Adrenal gland (tissue), 12 donors: ENCODE results near the gene CBL. TPM values are rescaled to one million over a fixed set of nuclear protein-coding genes. Genes with fewer than 3 reads are reported as not detected.

Source experiments
- DNase-seq, 7 donors: peaks; one replicate each; pipeline ENCODE4 v3.0.0-alpha.2; 2019 to 2020
- H3K27ac ChIP-seq, 5 donors: fragments of 200-600 bp; sonication (generic) in 4 of 5; 1 replicate in 3 of 5; 2 replicates in 2 of 5; pipeline versions ENCODE4 v1.5.1 to v1.8.0; 2016 to 2020; ENCODE audit warnings: mild to moderate bottlenecking in 1 of 5
- H3K27me3 ChIP-seq: fragments of 200-600 bp; 2 replicates; pipeline ENCODE4 v1.8.0; 2021
- H3K36me3 ChIP-seq, 2 donors: fragments of 200-600 bp; replicated peaks in 1 of 2; 1 replicate in 1 of 2; 2 replicates in 1 of 2; pipeline versions ENCODE4 v1.5.1 to v1.8.0; 2018 to 2022
- H3K4me1 ChIP-seq, 2 donors: fragments of 200-600 bp; replicated peaks in 1 of 2; 1 replicate in 1 of 2; 2 replicates in 1 of 2; pipeline versions ENCODE4 v1.5.1 to v1.8.0; 2018 to 2021
- H3K4me3 ChIP-seq, 4 donors: fragments of 200-600 bp; sonication (generic) in 3 of 4; one replicate each; pipeline ENCODE4 v1.5.1; 2016 to 2018
- H3K9me3 ChIP-seq, 3 donors: fragments of 200-600 bp; sonication (generic) in 1 of 3; replicated peaks in 1 of 3; 1 replicate in 2 of 3; 2 replicates in 1 of 3; pipeline versions ENCODE4 v1.5.1 to v1.8.0; 2016 to 2021
- POLR2A ChIP-seq, 2 donors: fragments of 450-650 bp; IDR thresholded peaks; one replicate each; pipeline ENCODE4 v1.6.1; 2017; ENCODE audit warnings: antibody characterized with exemption in 2 of 2, mild to moderate bottlenecking in 2 of 2, moderate library complexity in 1 of 2
- WGBS, 4 donors: extraction: QIAGEN DNeasy Blood & Tissue Kit in 2 of 4; methylation state at CpG; one replicate each; pipeline versions ENCODE4 v1.1.5 to v1.1.7; 2013 to 2017; 5-methylcytosine and 5-hydroxymethylcytosine counted together
- intact Hi-C, 2 donors: fragments of 100-400 bp; cut with DNase I; formaldehyde crosslinking; loops; one replicate each; pipeline versions ENCODE4 v1.14.1 to v1.15.0; 2022 to 2023
- polyA plus RNA-seq, 3 donors: library from polyadenylated mRNA; stranded (reverse); fragments of 200-250 nt in 2 of 3; fragments of 350-450 nt in 1 of 3; fragmentation: Illumina TruSeq in 1 of 3; extraction: RNeasy Lipid Tissue Mini Kit (QIAGEN cat#74804) in 1 of 3; gene quantifications; one replicate each; pipeline ENCODE4 v1.2.3, GENCODE V29; 2013 to 2014
- total RNA-seq, 9 donors: library from RNA; depleted of rRNA in 4 of 9; stranded (reverse); fragments of >200 nt in 4 of 9; fragments of 120-200 nt in 1 of 9; fragmentation: NEBNext Ultra II Directional in 1 of 9; extraction: Animal tissue kit (Norgen Biotek cat#: 25700) in 1 of 9; gene quantifications; one replicate each; pipeline versions ENCODE4 v1.1.0 to v1.2.4, GENCODE V29; 2013 to 2023
- TF ChIP-seq, protein P1 (sequence below), 6 experiments: fragments of 450-650 bp in 4 of 6; fragments of 200-600 bp in 2 of 6; sonication (generic) in 1 of 6; IDR thresholded peaks; 1 replicate in 5 of 6; 2 replicates in 1 of 6; pipeline versions ENCODE4 v1.5.1 to v1.8.0; 2016 to 2021; ENCODE audit warnings: antibody characterized with exemption in 6 of 6, mild to moderate bottlenecking in 2 of 6, moderate library complexity in 1 of 6
- donor health status: healthy with polysubstance abuse.
- donor health status: Bipolar disorder and iron deficiency.
- donor health status: DM: yes; HTN: yes; CAD: no.
- donor health status: DM: no; HTN: no; CAD: no.
- donor health status: DM: no; HTN: no; CAD: no.
- donor health status: DM: yes; HTN: yes; CAD: no.

CBL gene
- total and polyA plus RNA-seq, 12 donors: 4.9 to 21.9 (median 13.5) TPM

DNA sequence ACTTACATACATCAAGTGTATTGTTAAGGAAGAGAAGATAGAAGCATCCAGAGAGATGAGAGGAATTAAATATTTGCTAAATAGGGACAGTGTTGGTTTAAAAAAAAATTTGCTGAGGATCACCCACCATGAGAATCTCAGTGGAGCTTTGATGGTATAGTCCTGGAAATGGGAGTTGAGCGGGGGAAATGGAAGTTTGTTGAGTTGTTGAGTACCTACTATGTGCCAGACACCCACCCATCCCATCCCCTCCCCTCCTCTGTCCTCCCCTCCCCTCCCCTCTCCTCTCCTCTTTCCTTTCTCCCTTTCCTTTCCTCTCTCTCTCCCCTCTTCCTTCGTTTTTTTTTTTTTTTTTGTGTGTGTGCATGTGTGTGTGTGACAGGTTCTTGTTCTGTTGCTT, 145.1 kb downstream of the CBL start:
- Histone ChIP-seq H3K27ac (no peak overlapping the region), H3K4me1 (peaks cover 3 to 7% of the 10 kb centered on the region in 2 donors), H3K27me3 (no peaks in the 10 kb centered on the region), H3K9me3 (no peaks in the 10 kb centered on the region), H3K36me3 (no peaks in the 10 kb centered on the region), H3K4me3 (no peak overlapping the region)
- intact Hi-C loops: loop anchor here in 1 of 2 donors (10.0 kb wide), 1 partner anchor 124 kb away; no protein-coding TSS in a partner anchor
- TF ChIP-seq POLR2A (IDR thresholded peaks at IDR 0.05): no peak
- TF ChIP-seq, protein P1, sequence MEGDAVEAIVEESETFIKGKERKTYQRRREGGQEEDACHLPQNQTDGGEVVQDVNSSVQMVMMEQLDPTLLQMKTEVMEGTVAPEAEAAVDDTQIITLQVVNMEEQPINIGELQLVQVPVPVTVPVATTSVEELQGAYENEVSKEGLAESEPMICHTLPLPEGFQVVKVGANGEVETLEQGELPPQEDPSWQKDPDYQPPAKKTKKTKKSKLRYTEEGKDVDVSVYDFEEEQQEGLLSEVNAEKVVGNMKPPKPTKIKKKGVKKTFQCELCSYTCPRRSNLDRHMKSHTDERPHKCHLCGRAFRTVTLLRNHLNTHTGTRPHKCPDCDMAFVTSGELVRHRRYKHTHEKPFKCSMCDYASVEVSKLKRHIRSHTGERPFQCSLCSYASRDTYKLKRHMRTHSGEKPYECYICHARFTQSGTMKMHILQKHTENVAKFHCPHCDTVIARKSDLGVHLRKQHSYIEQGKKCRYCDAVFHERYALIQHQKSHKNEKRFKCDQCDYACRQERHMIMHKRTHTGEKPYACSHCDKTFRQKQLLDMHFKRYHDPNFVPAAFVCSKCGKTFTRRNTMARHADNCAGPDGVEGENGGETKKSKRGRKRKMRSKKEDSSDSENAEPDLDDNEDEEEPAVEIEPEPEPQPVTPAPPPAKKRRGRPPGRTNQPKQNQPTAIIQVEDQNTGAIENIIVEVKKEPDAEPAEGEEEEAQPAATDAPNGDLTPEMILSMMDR (IDR thresholded peaks at IDR 0.05): no peak
- DNase-seq: no peak
- WGBS, 4 donors: 44 to 94% (median 49%) methylated on average over 1 to 2 of the region's 2 CpGs

DNA sequence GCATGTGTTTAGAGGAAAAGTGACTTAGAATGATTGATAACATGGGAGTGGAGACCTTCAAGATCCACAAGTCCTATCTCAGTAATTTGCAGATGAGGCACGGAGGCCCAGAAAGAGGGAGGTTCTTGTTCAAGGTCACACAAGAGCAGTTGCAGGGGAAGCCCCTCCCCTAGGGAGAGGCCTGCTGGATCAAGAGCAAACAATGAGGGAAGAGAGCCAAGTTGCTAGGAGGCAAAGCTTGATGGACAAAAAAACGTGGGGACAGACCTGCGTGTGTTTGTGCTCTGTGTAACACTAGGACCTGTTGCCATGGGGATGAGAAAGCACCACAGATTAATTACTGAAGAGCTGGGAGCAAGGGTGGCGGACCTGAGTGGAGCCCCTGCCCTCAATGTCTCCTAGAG, 146.7 kb downstream of the CBL start:
- 25 to 42% (median 31%) methylated on average over 4 of the region's 4 CpGs for WGBS, 4 donors
- intact Hi-C loops: loop anchor here in 1 of 2 donors (10.0 kb wide), 1 partner anchor 122 kb away; no protein-coding TSS in a partner anchor
- Histone ChIP-seq H3K9me3 (no peaks in the 10 kb centered on the region), H3K4me1 (no peaks in the 10 kb centered on the region), H3K36me3 (peaks cover 0 to 2% of the 10 kb centered on the region in 2 donors), H3K27me3 (no peaks in the 10 kb centered on the region), H3K4me3 (no peak overlapping the region), H3K27ac (no peak overlapping the region)
- DNase-seq: peak in 6 of 7 donors; percentile 71 to 86 (median 77)
- TF ChIP-seq, protein P1 (IDR thresholded peaks at IDR 0.05): no peak
- TF ChIP-seq POLR2A (IDR thresholded peaks at IDR 0.05): no peak

DNA sequence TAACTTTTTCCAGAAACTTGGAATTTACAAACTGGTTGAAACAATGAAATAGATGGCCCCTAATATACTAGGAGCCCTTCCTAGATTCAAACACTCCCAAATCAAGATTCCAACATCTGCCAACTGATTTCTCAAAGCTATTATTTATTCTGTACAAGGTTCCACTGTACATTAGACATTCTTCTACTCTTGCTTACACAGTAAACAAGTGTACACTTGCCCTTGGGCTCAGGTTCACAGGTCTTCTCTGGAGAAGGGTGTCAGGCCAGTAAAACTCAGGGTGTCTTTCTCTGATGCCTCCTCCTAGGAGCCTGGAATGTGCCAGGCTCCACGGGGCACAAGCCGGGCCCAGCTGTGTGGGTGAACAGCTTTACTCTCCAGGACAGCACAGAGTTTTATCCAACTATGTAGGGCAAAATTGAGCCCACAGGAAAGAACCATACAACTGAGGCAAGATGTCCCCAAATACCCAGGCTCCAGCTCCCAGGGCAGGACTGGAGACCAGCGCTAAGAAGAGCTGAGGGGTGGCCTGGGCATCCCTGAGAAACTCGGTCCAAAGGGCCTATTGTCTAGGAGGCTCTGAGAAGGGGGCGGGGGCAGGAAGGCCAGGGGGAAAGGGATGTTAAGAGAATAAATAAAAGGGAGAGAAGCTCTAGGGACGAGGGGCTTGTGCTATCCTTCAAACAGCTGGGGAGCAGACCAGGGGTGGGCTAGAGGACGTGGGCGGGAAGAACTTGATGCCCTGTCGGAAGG, 149.1 kb downstream of the CBL start:
- WGBS, 4 donors: 71 to 79% (median 74%) methylated on average over 9 of the region's 9 CpGs
- intact Hi-C loops: loop anchor here (5.0 to 10.0 kb wide), 2 partner anchors 120 to 122 kb away; no protein-coding TSS in a partner anchor
- Histone ChIP-seq H3K4me3 (no peak overlapping the region), H3K27ac (no peak overlapping the region), H3K36me3 (peaks cover 0 to 17% of the 10 kb centered on the region in 2 donors), H3K27me3 (no peaks in the 10 kb centered on the region), H3K9me3 (no peaks in the 10 kb centered on the region), H3K4me1 (no peaks in the 10 kb centered on the region)
- TF ChIP-seq, protein P1 (IDR thresholded peaks at IDR 0.05): no peak
- no peak for TF ChIP-seq POLR2A (IDR thresholded peaks at IDR 0.05)
- peak in 1 of 7 donors; percentile 12 for DNase-seq

DNA sequence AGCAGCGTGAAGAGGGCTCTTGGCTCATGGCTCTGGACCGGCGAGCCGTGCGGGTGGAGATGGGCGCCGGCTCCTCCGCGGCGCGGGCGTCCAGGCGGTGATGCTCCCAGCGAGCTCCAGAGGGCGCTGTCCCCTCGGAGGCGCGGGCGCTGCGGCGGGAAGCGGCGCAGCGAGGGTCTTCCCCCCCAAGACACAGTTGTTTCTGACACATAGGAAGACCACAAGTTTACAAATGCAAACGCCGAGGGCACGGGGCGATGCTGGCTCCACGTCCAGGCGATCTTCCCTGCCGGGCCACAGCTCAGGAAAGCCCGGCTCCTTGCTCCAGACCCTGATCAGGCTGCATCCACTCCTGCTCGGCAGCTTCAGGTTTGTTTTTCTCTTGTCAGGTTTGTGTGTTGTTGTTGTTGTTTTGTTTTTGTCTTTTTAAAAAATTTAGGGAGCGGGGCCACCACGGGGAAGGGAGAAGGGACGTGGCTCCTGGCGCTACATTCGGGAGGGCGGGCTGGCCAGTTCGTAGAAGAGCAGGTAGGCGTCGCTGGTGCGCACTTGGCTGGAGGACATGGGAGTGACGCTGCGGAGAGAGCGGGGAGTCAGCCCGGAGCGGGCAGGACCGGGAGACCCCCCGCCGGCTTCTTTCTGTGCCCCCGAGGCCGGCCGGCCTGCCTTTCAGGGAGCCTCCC, 150.4 kb downstream of the CBL start:
- intact Hi-C loops: loop anchor here (2.0 to 10.0 kb wide), 3 partner anchors 16 to 121 kb away; no protein-coding TSS in a partner anchor
- no peak for TF ChIP-seq POLR2A (IDR thresholded peaks at IDR 0.05)
- TF ChIP-seq, protein P1 (IDR thresholded peaks at IDR 0.05): peak; percentile 80 to 97 (median 95)
- Histone ChIP-seq H3K4me3 (peak overlapping the region in 2 of 4 donors; percentile 44 to 56), H3K9me3 (no peaks in the 10 kb centered on the region), H3K4me1 (peaks cover 8 to 9% of the 10 kb centered on the region in 2 donors), H3K36me3 (peaks cover 0 to 17% of the 10 kb centered on the region in 2 donors), H3K27me3 (no peaks in the 10 kb centered on the region), H3K27ac (peak overlapping the region in 3 of 5 donors; percentile 59 to 72 (median 70))
- 1 to 4% (median 2%) methylated on average over 40 to 54 of the region's 54 CpGs for WGBS, 4 donors
- DNase-seq: peak; percentile 77 to 91 (median 88)
